ENCODE data around the gene FAM187B.

Gene FAM187B

DNA sequence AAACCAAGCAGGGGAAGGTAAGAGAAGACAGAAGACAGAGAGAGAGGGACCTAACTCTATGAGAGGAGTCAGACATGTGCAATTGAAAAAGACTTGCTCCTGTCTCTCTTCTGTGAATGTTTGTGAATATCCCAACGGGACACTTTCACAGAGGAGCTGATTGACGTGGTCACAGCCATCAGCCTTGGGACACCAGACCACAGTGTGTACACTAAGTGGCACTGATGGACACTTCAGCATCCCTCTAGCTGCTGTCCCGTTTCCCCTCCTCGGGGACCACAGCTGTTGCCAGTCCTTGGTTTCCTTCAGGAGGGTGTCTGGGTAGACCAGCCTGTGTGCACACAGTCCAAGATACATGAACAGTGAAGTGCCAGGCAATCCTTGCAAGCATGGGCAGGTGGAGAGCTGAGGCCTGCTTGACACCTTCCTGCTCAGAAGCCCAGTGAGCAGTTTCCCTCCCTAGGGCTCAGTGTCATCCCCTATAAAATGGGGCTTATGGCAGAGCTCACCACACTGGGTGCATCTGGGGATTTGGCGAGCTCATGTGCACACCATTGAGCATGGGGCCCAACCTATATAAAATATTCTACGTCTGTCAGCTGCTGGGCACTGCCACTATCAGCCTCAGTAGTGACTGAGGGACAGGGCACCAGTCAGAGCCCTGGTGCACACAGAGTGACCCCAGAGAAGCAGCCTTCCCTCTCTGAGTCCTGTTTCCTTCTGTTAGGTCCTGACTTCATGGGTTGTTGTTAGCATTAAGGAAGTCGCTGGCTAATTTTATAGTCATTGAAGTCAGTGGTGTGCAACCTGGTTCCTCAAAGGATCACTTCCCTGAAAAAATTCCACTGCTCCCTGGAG is 36.0 kb upstream of the FAM187B start:
- Mint-ChIP-seq H3K27me3 (ENCODE audit: low read depth, poor library complexity) (no peaks in the 10 kb centered on the region), H3K27ac (peak overlapping the region; percentile 43), H3K9me3 (no peaks in the 10 kb centered on the region), H3K4me1 (peaks cover 44% of the 10 kb centered on the region), H3K4me3 (no peak overlapping the region), H3K36me3 (ENCODE audit: low read depth) (peaks cover 16% of the 10 kb centered on the region)
- TF ChIP-seq, protein P1, sequence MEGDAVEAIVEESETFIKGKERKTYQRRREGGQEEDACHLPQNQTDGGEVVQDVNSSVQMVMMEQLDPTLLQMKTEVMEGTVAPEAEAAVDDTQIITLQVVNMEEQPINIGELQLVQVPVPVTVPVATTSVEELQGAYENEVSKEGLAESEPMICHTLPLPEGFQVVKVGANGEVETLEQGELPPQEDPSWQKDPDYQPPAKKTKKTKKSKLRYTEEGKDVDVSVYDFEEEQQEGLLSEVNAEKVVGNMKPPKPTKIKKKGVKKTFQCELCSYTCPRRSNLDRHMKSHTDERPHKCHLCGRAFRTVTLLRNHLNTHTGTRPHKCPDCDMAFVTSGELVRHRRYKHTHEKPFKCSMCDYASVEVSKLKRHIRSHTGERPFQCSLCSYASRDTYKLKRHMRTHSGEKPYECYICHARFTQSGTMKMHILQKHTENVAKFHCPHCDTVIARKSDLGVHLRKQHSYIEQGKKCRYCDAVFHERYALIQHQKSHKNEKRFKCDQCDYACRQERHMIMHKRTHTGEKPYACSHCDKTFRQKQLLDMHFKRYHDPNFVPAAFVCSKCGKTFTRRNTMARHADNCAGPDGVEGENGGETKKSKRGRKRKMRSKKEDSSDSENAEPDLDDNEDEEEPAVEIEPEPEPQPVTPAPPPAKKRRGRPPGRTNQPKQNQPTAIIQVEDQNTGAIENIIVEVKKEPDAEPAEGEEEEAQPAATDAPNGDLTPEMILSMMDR (IDR thresholded peaks at IDR 0.05), result no peak
- no peak for DNase-seq

GRCh38 chr19:35262101-35262761 is 33.7 kb upstream of the FAM187B start:
- DNase-seq, result no peak
- Mint-ChIP-seq H3K36me3 (ENCODE audit: low read depth) (peaks cover 16% of the 10 kb centered on the region), H3K4me1 (peaks cover 60% of the 10 kb centered on the region), H3K9me3 (no peaks in the 10 kb centered on the region), H3K4me3 (no peak overlapping the region), H3K27me3 (ENCODE audit: low read depth, poor library complexity) (peaks cover 3% of the 10 kb centered on the region), H3K27ac (peak overlapping the region; percentile 78)
- TF ChIP-seq, protein P1 (IDR thresholded peaks at IDR 0.05), result no peak

- Mint-ChIP-seq H3K4me3 (no peak overlapping the region), H3K27me3 (ENCODE audit: low read depth, poor library complexity) (peaks cover 3% of the 10 kb centered on the region), H3K36me3 (ENCODE audit: low read depth) (peaks cover 16% of the 10 kb centered on the region), H3K27ac (no peak overlapping the region), H3K9me3 (no peaks in the 10 kb centered on the region), H3K4me1 (peaks cover 64% of the 10 kb centered on the region)
- TF ChIP-seq, protein P1 (IDR thresholded peaks at IDR 0.05), result no peak
- no peak for DNase-seq
Measured at GRCh38 chr19:35261356-35262100, 33.0 kb upstream of the FAM187B start.

DNA sequence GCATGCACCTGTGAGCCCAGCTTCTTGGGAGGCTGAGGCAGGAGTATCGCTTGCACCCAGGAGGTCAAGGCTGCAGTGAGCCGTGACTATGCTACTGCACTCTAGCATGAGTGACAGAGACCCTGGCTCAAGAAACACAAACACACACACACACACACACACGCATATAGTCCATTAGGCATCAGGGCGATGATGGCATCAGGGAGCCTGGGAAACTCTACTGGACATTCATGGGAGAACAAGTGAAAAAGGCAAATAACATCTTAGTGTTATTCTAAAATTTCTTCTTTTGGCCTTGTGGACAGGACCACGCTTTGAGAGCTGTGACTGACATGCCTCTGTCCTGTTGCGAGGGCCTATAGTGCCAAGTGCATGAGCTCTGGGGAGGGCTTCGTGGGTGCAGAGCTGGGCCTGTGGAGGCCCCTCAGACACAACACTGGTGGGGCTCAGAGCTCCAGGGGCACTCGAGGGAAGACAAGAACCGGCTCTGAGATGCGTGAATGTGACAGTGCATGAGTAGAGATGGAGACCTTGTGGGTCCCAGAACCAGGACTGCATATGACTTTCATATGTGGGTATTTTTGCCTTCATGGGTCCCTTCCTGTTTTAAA is 32.3 kb upstream of the FAM187B start:
- H3K27ac Mint-ChIP-seq, result peak overlapping the region; percentile 59
- H3K36me3 Mint-ChIP-seq (ENCODE audit: low read depth), result peaks cover 17% of the 10 kb centered on the region
- H3K4me3 Mint-ChIP-seq, result no peak overlapping the region
- peaks cover 60% of the 10 kb centered on the region for H3K4me1 Mint-ChIP-seq
- TF ChIP-seq, protein P1 (IDR thresholded peaks at IDR 0.05), result no peak
- no peak for DNase-seq
- no peaks in the 10 kb centered on the region for H3K9me3 Mint-ChIP-seq
- H3K27me3 Mint-ChIP-seq (ENCODE audit: low read depth, poor library complexity), result peaks cover 3% of the 10 kb centered on the region

GRCh38 chr19:35257113-35257461 is 28.5 kb upstream of the FAM187B start:
- Mint-ChIP-seq H3K36me3 (ENCODE audit: low read depth) (peaks cover 37% of the 10 kb centered on the region), H3K27ac (peak overlapping the region; percentile 36), H3K4me1 (peaks cover 42% of the 10 kb centered on the region), H3K4me3 (no peak overlapping the region), H3K27me3 (ENCODE audit: low read depth, poor library complexity) (peaks cover 6% of the 10 kb centered on the region), H3K9me3 (no peaks in the 10 kb centered on the region)
- DNase-seq, result no peak
- TF ChIP-seq, protein P1 (IDR thresholded peaks at IDR 0.05), result no peak

Measured in nephron progenitor cell (in vitro differentiated cells).